ENCODE data around the gene AQP12B. TPM values are rescaled to one million over a fixed set of nuclear protein-coding genes. Genes with fewer than 3 reads are reported as not detected.

AQP12B gene
- polyA plus RNA-seq, 1 of the 3 experiments (the other 2 are of a cell fraction) = not detected

GRCh38 chr2:240689975-240690374 is 7.3 kb upstream of the AQP12B start:
- no peaks in the 10 kb centered on the region for H3K9me2 ChIP-seq
- H3K9me3 ChIP-seq = no peaks in the 10 kb centered on the region
- TF ChIP-seq FOSL2 (IDR thresholded peaks at IDR 0.05; ENCODE audit: borderline replicate concordance, low read depth) = no peak
- TF ChIP-seq TCF12 (IDR thresholded peaks at IDR 0.05) = no peak
- no peak for TF ChIP-seq NRF1 (IDR thresholded peaks at IDR 0.05; ENCODE audit: low read depth, low read length)
- TF ChIP-seq POLR2AphosphoS5 (IDR thresholded peaks at IDR 0.05; ENCODE audit: low read depth, low read length) = no peak
- TF ChIP-seq YY1 (IDR thresholded peaks at IDR 0.05; ENCODE audit: low read depth) = no peak
- TF ChIP-seq TAF1 (IDR thresholded peaks at IDR 0.05; ENCODE audit: borderline replicate concordance, low read depth, low read length) = no peak
- no peak for TF ChIP-seq MEF2A (IDR thresholded peaks at IDR 0.05; ENCODE audit: borderline replicate concordance, low read depth)
- TF ChIP-seq GABPA (IDR thresholded peaks at IDR 0.05; ENCODE audit: low read depth) = no peak
- TF ChIP-seq REST (IDR thresholded peaks at IDR 0.05; ENCODE audit: low read depth, low read length) = no peak
- no peak for TF ChIP-seq EP300 (IDR thresholded peaks at IDR 0.05; ENCODE audit: borderline replicate concordance in 1 of 2, low read depth in 1 of 2, low read length in 1 of 2)
- no peak for TF ChIP-seq ELF1 (IDR thresholded peaks at IDR 0.05)
- H2AFZ ChIP-seq (ENCODE audit: low read depth) = no peak overlapping the region
- no peak for DNase-seq
- H3K27ac ChIP-seq (ENCODE audit: low read depth in 2 of 2, low read length in 1 of 2) = no peak overlapping the region
- CTCF ChIA-PET = no interaction called here
- no peaks in the 10 kb centered on the region for H3K4me1 ChIP-seq (ENCODE audit: control insufficient read depth in 1 of 2, insufficient read depth in 2 of 2, low read depth in 1 of 2, low read length in 1 of 2)
- H4K20me1 ChIP-seq (ENCODE audit: insufficient read depth) = no peaks in the 10 kb centered on the region
- no peak overlapping the region for H3K9ac ChIP-seq
- no peaks in the 10 kb centered on the region for H3K79me2 ChIP-seq (ENCODE audit: insufficient read depth)
- no peaks in the 10 kb centered on the region for H3K36me3 ChIP-seq (replicated peaks in 1 of 2; ENCODE audit: control insufficient read depth in 1 of 2, insufficient read depth in 2 of 2, low read length in 1 of 2)
- no peak overlapping the region for H3K4me2 ChIP-seq
- H3K4me3 ChIP-seq (ENCODE audit: low read depth in 2 of 2, low read length in 1 of 2) = no peak overlapping the region
- WGBS (ENCODE audit: low lambda C conversion rate) = 63% methylated on average over 3 of the region's 11 CpGs
- no peaks in the 10 kb centered on the region; the same call in 1 of the 2 replicates for H3K27me3 ChIP-seq (ENCODE audit: insufficient read depth)
- no peaks in the 10 kb centered on the region for H3F3A ChIP-seq (replicated peaks; ENCODE audit: insufficient read depth)
- POLR2A ChIA-PET = no interaction called here

GRCh38 chr2:240688553-240688919 is 5.9 kb upstream of the AQP12B start:
- no peak overlapping the region for H2AFZ ChIP-seq (ENCODE audit: low read depth)
- no peak overlapping the region for H3K4me3 ChIP-seq (ENCODE audit: low read depth in 2 of 2, low read length in 1 of 2)
- no peaks in the 10 kb centered on the region for H3K79me2 ChIP-seq (ENCODE audit: insufficient read depth)
- no peaks in the 10 kb centered on the region; the same call in 1 of the 2 replicates for H3K27me3 ChIP-seq (ENCODE audit: insufficient read depth)
- no peaks in the 10 kb centered on the region for H3K4me1 ChIP-seq (ENCODE audit: control insufficient read depth in 1 of 2, insufficient read depth in 2 of 2, low read depth in 1 of 2, low read length in 1 of 2)
- no peak overlapping the region for H3K9ac ChIP-seq
- no peaks in the 10 kb centered on the region for H3K9me3 ChIP-seq
- no peaks in the 10 kb centered on the region for H3K36me3 ChIP-seq (replicated peaks in 1 of 2; ENCODE audit: control insufficient read depth in 1 of 2, insufficient read depth in 2 of 2, low read length in 1 of 2)
- no peak for DNase-seq
- no peaks in the 10 kb centered on the region for H3K9me2 ChIP-seq
- ChIA-PET CTCF (interaction anchor here (2.0 kb wide), 1 partner anchor 152 kb away, joined by 6 read pairs; no protein-coding TSS in a partner anchor), POLR2A (no interaction called here)
- no peaks in the 10 kb centered on the region for H3F3A ChIP-seq (replicated peaks; ENCODE audit: insufficient read depth)
- 75% methylated on average over 5 of the region's 9 CpGs for WGBS (ENCODE audit: low lambda C conversion rate)
- H3K27ac ChIP-seq (ENCODE audit: low read depth in 2 of 2, low read length in 1 of 2) = no peak overlapping the region
- H4K20me1 ChIP-seq (ENCODE audit: insufficient read depth) = no peaks in the 10 kb centered on the region
- H3K4me2 ChIP-seq = no peak overlapping the region
- no peak for TF ChIP-seq TCF12 (IDR thresholded peaks at IDR 0.05)
- TF ChIP-seq, protein P1, sequence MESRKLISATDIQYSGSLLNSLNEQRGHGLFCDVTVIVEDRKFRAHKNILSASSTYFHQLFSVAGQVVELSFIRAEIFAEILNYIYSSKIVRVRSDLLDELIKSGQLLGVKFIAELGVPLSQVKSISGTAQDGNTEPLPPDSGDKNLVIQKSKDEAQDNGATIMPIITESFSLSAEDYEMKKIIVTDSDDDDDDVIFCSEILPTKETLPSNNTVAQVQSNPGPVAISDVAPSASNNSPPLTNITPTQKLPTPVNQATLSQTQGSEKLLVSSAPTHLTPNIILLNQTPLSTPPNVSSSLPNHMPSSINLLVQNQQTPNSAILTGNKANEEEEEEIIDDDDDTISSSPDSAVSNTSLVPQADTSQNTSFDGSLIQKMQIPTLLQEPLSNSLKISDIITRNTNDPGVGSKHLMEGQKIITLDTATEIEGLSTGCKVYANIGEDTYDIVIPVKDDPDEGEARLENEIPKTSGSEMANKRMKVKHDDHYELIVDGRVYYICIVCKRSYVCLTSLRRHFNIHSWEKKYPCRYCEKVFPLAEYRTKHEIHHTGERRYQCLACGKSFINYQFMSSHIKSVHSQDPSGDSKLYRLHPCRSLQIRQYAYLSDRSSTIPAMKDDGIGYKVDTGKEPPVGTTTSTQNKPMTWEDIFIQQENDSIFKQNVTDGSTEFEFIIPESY (IDR thresholded peaks at IDR 0.05; ENCODE audit: borderline replicate concordance, low read depth) = no peak
- no peak for TF ChIP-seq FOXM1 (IDR thresholded peaks at IDR 0.05; ENCODE audit: low read depth)
- no peak for TF ChIP-seq SIN3A (IDR thresholded peaks at IDR 0.05; ENCODE audit: borderline replicate concordance, low read depth, low read length)
- no peak for TF ChIP-seq CTCF (IDR thresholded peaks at IDR 0.05)
- TF ChIP-seq, protein P2, sequence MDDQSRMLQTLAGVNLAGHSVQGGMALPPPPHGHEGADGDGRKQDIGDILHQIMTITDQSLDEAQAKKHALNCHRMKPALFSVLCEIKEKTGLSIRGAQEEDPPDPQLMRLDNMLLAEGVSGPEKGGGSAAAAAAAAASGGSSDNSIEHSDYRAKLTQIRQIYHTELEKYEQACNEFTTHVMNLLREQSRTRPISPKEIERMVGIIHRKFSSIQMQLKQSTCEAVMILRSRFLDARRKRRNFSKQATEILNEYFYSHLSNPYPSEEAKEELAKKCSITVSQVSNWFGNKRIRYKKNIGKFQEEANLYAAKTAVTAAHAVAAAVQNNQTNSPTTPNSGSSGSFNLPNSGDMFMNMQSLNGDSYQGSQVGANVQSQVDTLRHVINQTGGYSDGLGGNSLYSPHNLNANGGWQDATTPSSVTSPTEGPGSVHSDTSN (IDR thresholded peaks at IDR 0.05) = no peak
- no peak for TF ChIP-seq USF1 (IDR thresholded peaks at IDR 0.05; ENCODE audit: borderline replicate concordance, low read depth)
- no peak for TF ChIP-seq GABPA (IDR thresholded peaks at IDR 0.05; ENCODE audit: low read depth)
- TF ChIP-seq MXI1 (IDR thresholded peaks at IDR 0.05; ENCODE audit: low read depth, low read length) = no peak
- TF ChIP-seq RFX5 (IDR thresholded peaks at IDR 0.05; ENCODE audit: low read length) = no peak
- no peak for TF ChIP-seq EP300 (IDR thresholded peaks at IDR 0.05; ENCODE audit: borderline replicate concordance in 1 of 2, low read depth in 1 of 2, low read length in 1 of 2)
- TF ChIP-seq GATA2 (CRISPR knock-in tag; IDR thresholded peaks at IDR 0.05) = no peak
- TF ChIP-seq ELF1 (IDR thresholded peaks at IDR 0.05) = no peak
- no peak for TF ChIP-seq MEF2A (IDR thresholded peaks at IDR 0.05; ENCODE audit: borderline replicate concordance, low read depth)

All from SK-N-SH (cell line).